IPS-NIHi7 (cell line): ENCODE results near the gene PIBF1.
A peak's percentile ranks its signal among the peaks of the same experiment; 100 is the strongest.
"Not testable (repeated sequence)": the region's sequence is repeated elsewhere in the genome, so short reads cannot be mapped to it uniquely, and the experiment has no call there.

ENCODE experiments used
- DNase-seq: peaks from one replicate; pipeline ENCODE4 v3.0.0; 2012; ENCODE audit warnings: mixed read lengths; ENCODE audit errors: extremely low spot score

Gene PIBF1

DNA sequence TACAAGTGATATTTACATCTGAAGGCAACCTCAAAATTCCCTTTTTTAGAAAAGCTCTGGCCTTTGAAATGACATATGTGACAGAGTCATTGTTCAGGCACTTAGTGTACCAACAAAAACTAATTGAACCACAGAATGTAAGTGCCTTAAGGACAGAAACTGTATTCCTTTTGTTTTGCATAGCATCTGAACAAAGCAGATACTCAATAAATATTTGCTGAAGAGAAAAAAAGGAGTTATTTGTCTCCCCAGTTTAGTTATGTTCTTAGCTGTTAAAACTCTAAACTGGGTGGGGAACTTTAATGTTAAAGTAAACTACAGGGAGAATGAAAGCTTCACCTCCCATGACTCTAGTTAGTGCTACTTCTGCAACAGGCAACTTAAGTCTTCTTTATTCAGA lies 220.0 kb downstream of the PIBF1 start:
- DNase-seq: no peak

DNA sequence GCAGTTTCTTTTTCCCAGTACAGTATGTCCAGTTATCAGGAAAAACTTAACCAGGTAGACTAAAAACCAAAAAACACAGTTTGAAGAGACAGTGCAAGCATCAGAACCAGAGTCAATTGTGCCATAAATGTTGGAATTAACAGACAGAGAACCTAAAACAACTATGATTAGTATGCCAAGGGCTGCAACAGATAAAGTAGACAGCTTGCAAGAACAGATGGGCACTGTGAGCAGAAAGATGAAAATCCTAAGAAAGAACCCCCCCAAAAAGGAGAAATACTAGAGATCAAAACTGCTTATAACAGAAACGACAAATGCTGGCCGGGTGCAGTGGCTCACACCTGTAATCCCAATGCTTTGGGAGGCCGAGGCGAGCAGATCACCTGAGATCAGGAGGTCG lies 229.8 kb downstream of the PIBF1 start:
- DNase-seq: no peak

DNA sequence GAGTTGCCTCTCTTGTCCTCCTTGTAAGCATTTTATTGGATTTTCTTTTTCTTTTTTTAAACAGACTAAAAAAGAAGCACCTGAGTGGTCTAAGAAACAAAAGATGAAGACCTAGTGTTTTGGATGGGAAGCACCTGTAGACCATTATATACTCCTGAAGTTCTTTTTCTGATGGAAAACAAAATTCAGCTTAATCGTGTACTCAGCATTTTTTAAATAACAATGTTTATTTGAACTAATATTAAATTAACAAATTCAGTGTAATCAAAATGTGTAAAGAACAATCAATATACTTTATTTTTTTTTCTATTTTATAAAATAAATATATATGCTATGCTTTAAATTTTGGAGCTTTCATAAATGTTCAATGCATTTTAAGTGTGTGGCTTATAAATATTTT lies 233.9 kb downstream of the PIBF1 start:
- no peak for DNase-seq

DNA sequence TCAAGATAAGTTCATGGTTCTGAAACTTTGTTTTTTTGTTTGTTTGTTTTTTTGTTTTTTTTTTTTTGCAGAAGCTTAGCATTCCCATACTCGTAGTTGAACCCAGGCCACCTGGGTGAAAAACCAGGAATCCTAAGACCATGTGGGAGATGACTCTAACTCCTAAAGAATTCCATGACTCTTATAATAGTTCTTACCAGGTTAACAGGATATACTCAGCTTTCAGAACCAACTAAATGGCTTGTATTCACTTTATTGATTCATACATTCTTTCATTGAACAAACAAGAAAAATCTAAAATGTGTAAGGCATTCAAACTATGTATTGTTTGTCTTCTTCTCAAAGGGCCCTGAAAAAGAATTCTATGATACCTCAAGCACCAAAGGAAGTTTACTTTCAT lies 236.4 kb downstream of the PIBF1 start:
- DNase-seq: no peak

DNA sequence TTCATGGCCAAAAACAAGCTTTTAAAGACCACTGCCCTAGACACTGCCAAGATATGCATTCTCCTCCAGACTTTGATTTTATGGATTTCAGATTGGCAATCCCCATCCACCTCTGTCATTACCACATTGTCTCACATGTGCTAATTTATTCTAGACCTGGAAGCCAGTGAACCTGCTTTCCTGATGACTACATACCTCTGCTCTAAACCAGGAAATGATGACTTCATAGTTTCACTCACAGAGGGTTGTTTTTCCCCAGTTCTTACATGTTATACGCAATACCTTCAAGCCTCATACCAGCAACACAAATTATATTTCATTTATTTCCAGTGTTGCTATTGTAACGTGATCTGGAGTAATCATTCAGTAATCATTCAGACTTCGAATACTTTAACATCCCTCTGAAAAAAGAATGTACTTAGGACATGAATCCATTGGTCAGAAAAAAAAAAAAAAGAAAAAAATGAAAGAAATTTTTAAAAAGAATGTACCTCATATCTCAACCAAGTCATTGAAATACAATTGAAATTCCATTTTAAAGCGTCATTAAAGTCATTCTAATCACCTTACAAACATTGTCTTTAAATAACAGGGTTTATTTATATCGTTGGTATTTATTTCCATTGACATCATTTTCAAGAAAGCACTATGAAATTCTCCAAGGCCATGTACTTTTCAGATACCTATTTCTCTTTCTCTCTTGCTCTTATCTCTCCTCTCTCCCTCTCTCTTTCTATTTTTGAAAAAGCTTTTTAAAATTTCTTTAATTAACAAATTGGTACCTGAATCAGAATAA lies 243.5 kb downstream of the PIBF1 start:
- DNase-seq: no peak

DNA sequence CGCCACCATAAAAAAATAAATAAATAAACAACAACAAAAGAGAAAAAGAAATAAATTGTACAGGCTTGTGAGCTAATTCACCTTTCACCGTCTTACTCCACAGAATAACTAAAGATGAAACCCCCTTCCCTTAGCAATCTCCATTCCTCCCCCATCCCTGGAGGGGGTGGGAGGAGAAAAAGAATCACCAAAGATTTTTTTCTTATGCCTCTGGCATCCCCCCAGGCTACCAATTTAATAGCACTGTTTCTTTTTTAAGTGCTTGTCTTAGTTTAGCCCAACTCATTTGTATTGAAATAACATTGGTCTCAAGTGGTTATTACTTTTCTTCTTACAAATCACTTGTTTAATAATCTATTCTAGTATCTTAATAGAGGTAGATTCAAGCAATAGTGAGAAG lies 253.0 kb downstream of the PIBF1 start:
- no peak for DNase-seq

DNA sequence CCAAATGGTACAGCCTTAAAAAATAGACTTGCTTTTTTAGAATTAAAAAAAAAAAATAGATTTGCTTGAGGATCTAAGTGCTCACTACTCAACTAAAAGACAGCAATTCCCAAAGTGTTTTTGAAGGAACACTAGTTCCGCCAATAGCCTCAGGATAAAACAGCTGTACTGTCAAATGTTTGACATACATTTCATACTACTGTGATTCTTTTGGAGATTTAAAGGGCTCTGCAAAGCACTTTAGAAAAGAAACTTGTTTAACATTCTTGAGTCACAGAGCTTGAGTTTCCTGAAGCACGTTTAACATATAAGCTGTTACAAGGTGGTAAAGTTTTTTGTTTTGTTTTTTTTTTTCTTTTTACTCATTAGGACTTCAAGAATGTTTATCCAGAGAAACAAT lies 253.7 kb downstream of the PIBF1 start:
- DNase-seq: no peak

DNA sequence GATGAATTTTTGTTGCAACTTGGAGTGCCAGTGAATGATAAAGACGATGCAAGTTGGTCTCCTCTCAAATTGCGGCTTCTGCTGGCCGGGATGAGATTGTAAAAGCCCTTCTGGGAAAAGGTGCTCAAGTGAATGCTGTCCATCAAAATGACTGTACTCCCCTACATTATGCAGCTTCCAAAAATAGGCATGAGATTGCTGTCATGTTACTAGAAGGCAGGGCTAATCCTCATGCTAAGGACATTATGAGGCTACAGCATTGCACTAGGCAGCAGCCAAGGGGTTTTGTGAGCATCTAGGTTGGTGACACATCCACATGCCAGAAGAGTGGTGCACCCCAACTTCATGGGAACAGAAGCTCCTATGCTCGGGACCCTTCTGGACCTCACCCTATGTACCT lies 254.6 kb downstream of the PIBF1 start:
- no peak for DNase-seq

DNA sequence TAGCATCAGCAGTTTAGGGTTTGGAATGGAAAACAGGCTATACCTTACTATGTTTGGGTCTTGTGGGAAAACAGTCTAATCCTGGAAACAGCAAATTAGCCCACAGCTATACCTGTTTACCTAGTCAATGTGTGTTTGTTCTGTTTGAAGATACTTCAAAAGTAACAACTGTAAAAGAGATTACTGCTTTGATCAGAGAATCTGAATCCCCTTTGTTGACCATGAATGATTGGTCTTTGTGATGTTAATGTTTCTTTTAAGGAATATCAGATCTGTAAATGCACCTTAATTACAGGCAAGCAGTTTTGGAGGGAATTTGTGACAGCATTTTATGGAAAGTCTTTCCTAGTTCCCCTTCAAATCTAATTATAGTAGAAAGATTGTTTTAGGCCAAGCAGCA lies 256.1 kb downstream of the PIBF1 start:
- DNase-seq: no peak

DNA sequence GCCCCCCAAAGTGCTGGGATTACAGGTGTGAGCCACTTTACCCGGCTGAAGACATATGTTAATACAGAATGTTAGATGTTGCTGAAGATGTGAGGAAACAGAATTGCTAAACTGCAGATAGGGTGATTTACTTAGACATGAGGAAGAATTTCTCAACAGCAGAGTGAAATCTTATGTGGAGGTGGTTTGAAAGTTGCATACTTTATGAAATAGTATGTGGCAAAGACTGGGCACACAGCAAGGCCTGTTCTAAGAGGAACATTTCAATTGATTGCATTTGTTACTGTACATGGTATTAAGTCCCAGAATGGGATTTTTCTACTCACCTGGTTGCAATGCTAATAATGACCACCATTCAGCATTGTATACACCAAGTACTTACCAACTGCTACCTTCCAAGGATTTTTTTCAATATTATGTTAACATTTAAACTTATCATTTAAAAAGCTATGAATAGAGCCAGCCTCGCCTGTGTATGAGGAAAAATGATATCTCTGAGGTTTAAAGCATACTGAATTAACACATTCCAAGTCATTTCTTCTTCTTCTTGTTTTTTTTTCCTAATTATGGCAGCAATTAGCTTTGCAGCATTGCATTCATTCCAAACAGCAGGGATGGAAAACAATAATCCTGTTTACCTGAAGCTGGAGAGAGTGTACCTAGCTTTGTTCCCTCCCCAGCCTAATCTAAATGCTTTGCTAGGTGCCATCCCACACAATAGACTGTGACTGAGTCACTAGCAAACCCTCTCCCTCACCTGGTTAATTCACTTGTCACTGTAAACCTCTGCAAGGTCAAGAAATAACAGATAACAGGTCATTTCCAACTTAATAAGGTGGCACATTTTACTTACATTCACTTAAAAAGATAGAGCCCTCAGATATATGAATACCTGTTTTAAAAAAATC lies 257.5 kb downstream of the PIBF1 start:
- peak; percentile 31 for DNase-seq

DNA sequence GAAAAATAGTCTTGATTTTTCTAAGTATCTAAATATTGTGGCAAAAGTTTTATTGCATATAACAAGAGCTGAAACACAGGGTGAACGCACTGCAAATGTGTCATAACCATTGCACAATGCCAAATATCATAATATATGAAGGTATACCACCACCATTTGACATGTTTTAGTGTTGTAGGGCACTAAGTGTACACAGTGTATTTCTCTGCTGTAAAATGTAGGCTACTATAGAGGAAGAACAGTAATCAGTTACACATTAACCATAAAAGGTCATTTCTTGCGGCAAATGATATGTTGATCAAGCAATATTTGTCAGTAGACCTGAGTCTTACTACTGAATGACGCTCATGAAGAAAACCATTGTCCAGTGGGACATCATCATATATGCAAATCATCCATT lies 258.6 kb downstream of the PIBF1 start:
- no peak for DNase-seq

DNA sequence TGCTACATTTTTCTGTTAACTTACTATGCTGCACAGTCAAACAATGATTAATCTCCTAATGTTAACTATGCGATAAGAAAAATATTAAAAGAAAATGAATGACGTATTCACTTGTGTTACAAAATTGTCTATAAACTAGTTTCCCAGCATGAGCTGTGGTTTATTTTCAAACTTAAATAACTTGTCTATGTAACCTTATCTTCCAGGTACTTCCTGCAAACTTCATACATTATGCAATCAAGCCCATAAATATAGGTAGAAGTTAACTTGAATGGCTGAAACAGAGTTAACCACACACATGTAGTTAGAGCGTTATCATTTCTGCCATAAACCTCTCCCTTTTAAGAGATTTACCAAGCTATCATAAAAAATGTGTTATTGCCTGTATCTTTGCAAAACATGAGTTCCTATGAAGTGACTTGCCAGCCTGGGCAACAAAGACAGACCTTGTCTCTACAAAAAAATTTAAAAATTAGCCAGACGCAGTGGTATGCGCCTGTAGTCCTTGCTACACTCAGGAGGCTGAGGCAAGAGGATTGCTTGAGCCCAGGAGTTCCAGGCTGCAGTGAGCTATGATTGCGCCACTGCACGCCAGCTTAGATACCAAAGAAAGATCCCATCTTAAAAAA lies 259.1 kb downstream of the PIBF1 start:
- no peak for DNase-seq

DNA sequence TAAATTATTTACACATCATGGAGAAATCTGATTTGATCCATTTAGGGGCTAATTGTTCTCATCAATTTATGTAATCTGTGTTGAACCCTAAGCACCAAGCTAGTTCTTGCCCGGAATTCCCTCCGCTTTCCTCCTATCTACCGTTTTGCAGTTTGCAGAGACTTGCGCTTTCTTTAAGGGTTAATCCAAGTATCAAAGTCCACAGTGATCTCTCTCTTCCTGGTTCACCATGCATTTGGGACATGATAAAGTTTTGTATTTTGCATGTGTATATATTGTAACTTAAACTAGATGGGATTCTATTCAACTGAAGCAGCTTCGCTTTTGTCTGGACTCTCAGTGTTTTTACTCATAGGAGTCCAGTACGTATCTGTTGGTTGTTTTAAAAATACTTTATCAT lies 263.1 kb downstream of the PIBF1 start:
- no peak for DNase-seq

DNA sequence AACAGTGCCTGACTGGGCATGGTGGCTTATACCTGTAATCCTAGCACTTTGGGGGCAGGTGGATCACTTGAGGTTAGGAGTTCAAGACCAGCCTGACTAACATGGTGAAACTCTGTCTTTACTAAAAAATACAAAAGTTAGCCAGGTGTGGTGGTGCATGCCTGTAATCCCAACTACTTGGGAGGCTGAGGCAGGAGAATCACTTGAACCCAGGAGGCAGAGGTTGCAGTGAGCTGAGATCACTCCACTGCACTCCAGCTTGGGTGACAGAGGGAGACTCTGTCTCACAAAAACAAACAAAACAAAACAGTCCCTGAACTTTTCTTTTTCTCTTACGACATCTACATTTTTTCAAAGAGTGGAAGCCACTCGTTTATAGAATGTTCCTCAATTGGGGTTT lies 266.7 kb downstream of the PIBF1 start:
- not testable (repeated sequence) for DNase-seq

DNA sequence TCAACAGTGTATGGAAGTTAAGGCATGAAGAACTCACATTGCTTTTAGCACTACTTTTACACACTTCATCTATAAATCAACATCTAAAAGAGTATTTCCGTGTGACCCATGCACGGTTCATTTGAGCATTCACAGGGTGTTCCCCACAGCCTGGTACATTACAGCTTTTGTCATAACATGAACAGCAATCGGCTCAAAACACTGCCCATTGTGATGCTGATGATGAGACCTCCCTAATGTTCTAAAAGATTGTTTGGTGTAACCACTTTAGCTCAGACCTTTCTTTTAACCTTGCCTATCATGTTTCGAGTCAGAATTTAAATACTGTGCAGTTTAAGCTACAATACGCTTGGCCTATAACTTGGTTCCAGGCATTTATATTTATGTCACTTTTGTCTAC lies 272.8 kb downstream of the PIBF1 start:
- no peak for DNase-seq

DNA sequence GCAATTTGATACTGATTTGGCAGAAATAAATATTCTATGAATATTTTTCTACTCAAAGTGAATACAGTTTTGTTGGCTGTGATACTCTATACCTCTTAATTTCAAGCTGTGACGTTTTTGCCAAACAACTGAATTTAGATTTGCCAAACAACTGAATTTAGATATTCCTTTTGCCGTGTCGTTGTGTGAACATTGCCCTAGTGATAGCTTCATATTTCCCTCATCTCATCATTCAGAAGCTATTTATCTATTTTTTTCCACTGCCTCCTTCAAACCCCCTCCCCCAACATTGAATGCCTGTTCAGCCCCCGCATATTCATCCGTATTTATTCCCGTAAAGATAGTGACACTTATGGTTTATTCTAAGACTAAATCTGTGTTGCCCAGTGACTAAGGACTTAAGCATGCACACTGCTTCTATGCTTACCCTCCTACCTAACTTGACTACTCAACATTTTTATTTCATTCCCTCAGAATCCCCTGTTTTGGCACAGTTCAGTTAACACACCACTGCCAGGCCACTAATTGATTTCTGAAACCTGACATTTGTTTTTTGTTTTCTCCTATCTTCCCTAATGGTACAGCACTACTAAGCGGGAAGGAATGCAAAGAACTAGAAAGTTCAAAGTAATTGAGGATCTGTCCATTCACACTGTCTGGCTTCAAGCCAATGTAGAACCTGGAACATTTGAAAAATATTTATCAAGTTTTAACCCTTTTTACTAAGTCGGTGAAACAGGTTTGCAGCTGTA lies 274.1 kb downstream of the PIBF1 start:
- DNase-seq: no peak

DNA sequence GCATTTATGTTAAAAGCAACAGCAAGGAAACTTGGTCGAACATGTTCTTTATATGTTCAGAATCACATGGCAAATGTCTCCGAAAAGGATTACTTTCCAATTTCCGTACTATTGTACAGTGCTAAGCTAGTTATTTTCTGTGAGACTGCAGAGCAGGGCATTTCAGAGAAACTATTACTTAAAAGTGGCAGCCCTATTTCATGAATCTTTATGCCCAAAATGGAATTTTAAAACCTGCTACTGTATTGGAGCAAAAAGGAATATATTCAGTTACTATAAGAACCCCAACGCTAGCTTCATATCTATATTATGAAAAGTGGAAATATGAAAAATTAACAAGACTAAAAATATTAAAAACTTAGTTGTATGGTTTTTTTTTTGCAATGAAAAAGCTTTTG lies 274.6 kb downstream of the PIBF1 start:
- no peak for DNase-seq

DNA sequence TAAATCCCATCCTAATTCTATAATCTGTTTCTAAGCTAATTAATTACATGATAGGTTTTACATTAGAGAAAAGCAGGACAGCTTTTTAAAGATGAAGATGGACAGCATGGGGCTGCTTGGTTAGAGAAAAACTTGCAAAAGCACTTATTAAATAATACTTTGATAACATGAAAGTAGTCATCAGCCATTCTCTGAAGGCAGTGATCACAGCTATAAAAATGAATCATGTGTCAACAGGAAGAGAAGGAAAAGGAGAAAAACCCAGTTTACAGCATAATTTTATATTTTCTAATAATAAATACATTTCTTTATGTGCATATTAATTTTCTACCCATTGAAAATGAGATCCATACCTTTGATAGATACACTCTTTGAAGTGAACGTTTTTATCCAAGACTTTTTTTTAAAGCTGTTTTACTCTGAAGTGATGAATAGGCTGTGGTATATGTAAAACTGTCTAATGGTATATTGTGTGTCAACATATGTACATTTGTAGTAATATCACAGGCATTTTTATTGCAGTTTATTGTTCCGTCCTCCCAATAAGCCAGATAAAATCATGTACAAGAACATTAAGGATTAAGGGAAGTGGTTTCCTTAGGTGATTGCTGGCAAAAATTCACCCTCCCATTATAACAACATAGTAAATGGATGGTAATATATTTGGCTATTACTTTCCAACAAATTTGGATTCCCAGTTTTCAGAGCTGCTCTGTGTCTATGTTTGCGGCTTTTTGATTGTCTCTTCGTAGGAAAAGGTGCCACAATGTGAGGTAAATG lies 275.5 kb downstream of the PIBF1 start:
- DNase-seq: no peak

DNA sequence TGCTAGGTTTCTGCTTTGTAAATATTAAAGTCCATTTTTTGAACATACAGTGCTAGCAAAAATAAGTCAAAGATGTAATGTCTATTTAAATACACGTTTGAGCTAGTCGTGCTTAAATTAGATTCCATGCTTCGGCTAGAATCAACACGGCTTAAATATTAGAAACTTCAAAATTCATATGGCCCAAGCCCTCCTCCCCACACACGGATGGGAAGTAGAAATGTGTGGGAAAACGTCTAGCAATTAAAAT lies 276.1 kb downstream of the PIBF1 start:
- no peak for DNase-seq

DNA sequence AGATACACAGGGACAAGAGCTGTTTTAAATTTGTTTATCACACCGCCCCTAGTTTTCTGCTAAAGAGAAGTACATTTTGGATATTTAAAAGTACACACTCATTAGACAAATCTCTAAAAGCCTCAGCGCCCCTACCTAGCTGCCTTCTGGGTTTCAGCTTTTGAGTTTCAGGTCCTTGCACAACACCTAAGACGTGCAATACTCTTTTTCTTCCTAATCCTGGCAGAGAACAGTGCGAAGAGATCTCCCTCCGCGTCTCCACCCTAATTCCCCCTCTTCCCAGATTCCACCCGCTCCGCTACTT lies 276.5 kb downstream of the PIBF1 start:
- no peak for DNase-seq

DNA sequence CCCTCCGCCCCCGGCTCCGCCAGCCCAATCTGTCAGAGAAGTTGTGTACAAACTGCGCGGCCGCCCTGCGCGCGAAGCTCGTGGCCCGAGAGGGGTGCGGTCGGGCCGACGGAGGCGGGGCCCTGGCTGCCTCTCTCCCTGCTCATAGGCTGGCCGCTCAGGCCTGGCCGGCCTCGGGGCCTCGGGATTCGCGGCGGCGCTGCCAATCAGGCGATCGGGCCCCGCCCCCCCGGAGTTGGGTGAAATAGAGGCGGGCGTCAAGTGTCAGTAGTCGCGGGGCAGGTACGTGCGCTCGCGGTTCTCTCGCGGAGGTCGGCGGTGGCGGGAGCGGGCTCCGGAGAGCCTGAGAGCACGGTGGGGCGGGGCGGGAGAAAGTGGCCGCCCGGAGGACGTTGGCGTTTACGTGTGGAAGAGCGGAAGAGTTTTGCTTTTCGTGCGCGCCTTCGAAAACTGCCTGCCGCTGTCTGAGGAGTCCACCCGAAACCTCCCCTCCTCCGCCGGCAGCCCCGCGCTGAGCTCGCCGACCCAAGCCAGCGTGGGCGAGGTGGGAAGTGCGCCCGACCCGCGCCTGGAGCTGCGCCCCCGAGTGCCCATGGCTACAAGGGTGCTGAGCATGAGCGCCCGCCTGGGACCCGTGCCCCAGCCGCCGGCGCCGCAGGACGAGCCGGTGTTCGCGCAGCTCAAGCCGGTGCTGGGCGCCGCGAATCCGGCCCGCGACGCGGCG lies 277.0 kb downstream of the PIBF1 start, which contains the start of gene KLF5:
Gene KLF5 (plus strand): TSS at position 270 of the 724 bp plus-strand sequence. CDS start 323 bp downstream, at position 593.
- peak; percentile 98 for DNase-seq
